ENCODE results near the gene NRG2. TPM values are rescaled to one million over a fixed set of nuclear protein-coding genes. Genes with fewer than 3 reads are reported as not detected.
A peak's percentile ranks its signal among the peaks of the same experiment; 100 is the strongest.

Gene NRG2
- total RNA-seq, 3 donors from 2014 or later (not counting 1 experiment from before 2014, with no cell fraction given): 0.21 to 0.50 (median 0.40) TPM

DNA sequence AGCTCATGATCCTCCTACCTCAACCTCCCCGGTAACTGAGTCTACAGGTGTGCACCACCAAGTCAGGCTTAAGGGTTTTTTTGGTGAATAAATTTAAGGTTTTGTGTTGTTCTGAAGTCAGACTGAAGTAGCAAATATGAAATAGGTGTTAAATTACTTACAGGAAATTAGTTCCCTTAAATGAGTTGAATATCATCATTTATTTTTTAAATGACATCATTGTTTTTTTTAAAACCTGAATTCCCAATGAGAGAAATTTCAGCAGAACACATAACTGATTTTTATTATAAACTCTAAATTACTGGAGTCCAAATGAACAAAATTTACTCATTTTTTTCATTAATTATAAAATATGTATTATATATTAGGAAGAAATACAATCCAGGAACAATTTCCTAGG lies 33.0 kb upstream of the NRG2 start:
- Mint-ChIP-seq H3K4me3 (no peak overlapping the region), H3K4me1 (no peaks in the 10 kb centered on the region), H3K36me3 (no peaks in the 10 kb centered on the region), H3K27ac (no peak overlapping the region), H3K27me3 (ENCODE audit: low read depth in 2 of 2) (peaks cover 16 to 35% of the 10 kb centered on the region in 2 donors), H3K9me3 (no peaks in the 10 kb centered on the region)
- no peak for DNase-seq
- intact Hi-C loops (cut with micrococcal nuclease): no loop called here
- Histone ChIP-seq H3K4me1 (ENCODE audit: control insufficient read depth, insufficient read depth, low read length) (no peaks in the 10 kb centered on the region), H3K36me3 (ENCODE audit: control insufficient read depth, insufficient read depth, low read length) (no peaks in the 10 kb centered on the region), H3K9me3 (ENCODE audit: control insufficient read depth, insufficient read depth, low read length) (no peaks in the 10 kb centered on the region), H3K27ac (ENCODE audit: low read length) (no peak overlapping the region), H3K27me3 (ENCODE audit: control insufficient read depth, insufficient read depth, low read length) (peaks cover 9% of the 10 kb centered on the region), H3K4me3 (ENCODE audit: low read length) (no peak overlapping the region)
- no peak for ATAC-seq
- WGBS (ENCODE audit: insufficient coverage): no CpG with 5 or more reads among the region's 1 CpG
- TF ChIP-seq CTCF (IDR thresholded peaks at IDR 0.05): no peak

DNA sequence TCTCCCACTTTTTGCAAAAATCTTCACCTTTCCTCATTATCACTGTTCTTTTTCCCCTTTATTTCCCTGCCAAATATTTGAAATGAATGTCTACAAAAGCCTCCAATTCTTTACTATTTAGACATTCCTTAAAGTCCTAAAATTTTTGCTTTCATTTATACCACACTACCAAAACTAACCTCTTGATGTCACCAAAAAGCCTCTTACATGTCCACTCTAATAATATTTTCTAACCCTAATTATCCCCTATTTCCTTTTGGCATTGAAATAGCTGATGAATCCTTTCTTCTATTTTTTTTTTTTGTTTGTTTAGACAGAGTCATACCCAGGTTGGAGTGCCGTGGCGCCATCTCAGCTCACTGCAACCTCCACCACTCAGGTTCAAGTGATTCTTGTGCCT lies 32.3 kb upstream of the NRG2 start:
- Mint-ChIP-seq H3K9me3 (no peaks in the 10 kb centered on the region), H3K36me3 (no peaks in the 10 kb centered on the region), H3K4me1 (no peaks in the 10 kb centered on the region), H3K27me3 (ENCODE audit: low read depth in 2 of 2) (peaks cover 16 to 29% of the 10 kb centered on the region in 2 donors), H3K27ac (no peak overlapping the region), H3K4me3 (no peak overlapping the region)
- intact Hi-C loops (cut with micrococcal nuclease): no loop called here
- no peak overlapping the region for H3K27ac ChIP-seq (ENCODE audit: low read length)
- ATAC-seq (no peak), DNase-seq (no peak)
- no peaks in the 10 kb centered on the region for H3K36me3 ChIP-seq (ENCODE audit: control insufficient read depth, insufficient read depth, low read length)
- no peaks in the 10 kb centered on the region for H3K9me3 ChIP-seq (ENCODE audit: control insufficient read depth, insufficient read depth, low read length)
- 93% methylated on average over 2 of the region's 2 CpGs for WGBS (ENCODE audit: insufficient coverage)
- no peak overlapping the region for H3K4me3 ChIP-seq (ENCODE audit: low read length)
- no peaks in the 10 kb centered on the region for H3K4me1 ChIP-seq (ENCODE audit: control insufficient read depth, insufficient read depth, low read length)
- peaks cover 7% of the 10 kb centered on the region for H3K27me3 ChIP-seq (ENCODE audit: control insufficient read depth, insufficient read depth, low read length)
- TF ChIP-seq CTCF (IDR thresholded peaks at IDR 0.05): no peak

GRCh38 chr5:140073296-140073695 lies 30.2 kb upstream of the NRG2 start:
- H3K4me1 ChIP-seq (ENCODE audit: control insufficient read depth, insufficient read depth, low read length): no peaks in the 10 kb centered on the region
- Mint-ChIP-seq H3K36me3 (no peaks in the 10 kb centered on the region), H3K4me1 (no peaks in the 10 kb centered on the region), H3K27me3 (ENCODE audit: low read depth in 2 of 2) (peaks cover 16 to 42% of the 10 kb centered on the region in 2 donors), H3K9me3 (no peaks in the 10 kb centered on the region), H3K4me3 (no peak overlapping the region), H3K27ac (no peak overlapping the region)
- intact Hi-C loops (cut with micrococcal nuclease): loop anchor here (1.0 kb wide), 2 partner anchors 71 to 84 kb away; no protein-coding TSS in a partner anchor
- TF ChIP-seq CTCF (IDR thresholded peaks at IDR 0.05): peak; percentile 93
- H3K9me3 ChIP-seq (ENCODE audit: control insufficient read depth, insufficient read depth, low read length): no peaks in the 10 kb centered on the region
- ATAC-seq (no peak), DNase-seq (peak in 1 of 2 donors; percentile 70)
- no peaks in the 10 kb centered on the region for H3K36me3 ChIP-seq (ENCODE audit: control insufficient read depth, insufficient read depth, low read length)
- H3K4me3 ChIP-seq (ENCODE audit: low read length): no peak overlapping the region
- WGBS (ENCODE audit: insufficient coverage): no CpG with 5 or more reads among the region's 4 CpGs
- peaks cover 7% of the 10 kb centered on the region for H3K27me3 ChIP-seq (ENCODE audit: control insufficient read depth, insufficient read depth, low read length)
- no peak overlapping the region for H3K27ac ChIP-seq (ENCODE audit: low read length)

DNA sequence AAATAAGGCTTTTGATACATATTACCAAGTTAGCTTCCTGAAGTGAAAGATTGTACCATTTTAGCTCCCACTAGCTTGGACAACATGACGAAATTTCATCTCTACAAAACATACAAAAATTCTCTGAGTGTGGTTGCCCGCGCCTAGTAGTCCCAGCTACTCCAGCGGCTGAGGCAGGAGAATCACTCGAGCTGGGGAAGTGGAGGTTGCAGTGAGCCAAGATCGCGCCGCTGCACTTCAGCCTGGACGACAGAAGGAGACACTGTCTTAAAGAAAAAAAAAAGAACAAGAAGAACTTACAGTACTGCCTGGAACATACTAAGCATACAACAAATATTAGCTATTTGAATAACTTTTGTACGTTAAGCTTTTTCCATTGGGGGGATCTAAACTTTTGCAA lies 29.7 kb upstream of the NRG2 start:
- H3K4me3 ChIP-seq (ENCODE audit: low read length): no peak overlapping the region
- H3K4me1 Mint-ChIP-seq: no peaks in the 10 kb centered on the region
- 53% methylated on average over 9 of the region's 10 CpGs for WGBS (ENCODE audit: insufficient coverage)
- DNase-seq (peak in 1 of 2 donors; percentile 5), ATAC-seq (no peak)
- no peaks in the 10 kb centered on the region for H3K9me3 Mint-ChIP-seq
- TF ChIP-seq CTCF (IDR thresholded peaks at IDR 0.05): no peak
- no peaks in the 10 kb centered on the region for H3K36me3 Mint-ChIP-seq
- H3K9me3 ChIP-seq (ENCODE audit: control insufficient read depth, insufficient read depth, low read length): no peaks in the 10 kb centered on the region
- peaks cover 18 to 46% of the 10 kb centered on the region in 2 donors for H3K27me3 Mint-ChIP-seq (ENCODE audit: low read depth in 2 of 2)
- no peak overlapping the region for H3K27ac ChIP-seq (ENCODE audit: low read length)
- H3K27me3 ChIP-seq (ENCODE audit: control insufficient read depth, insufficient read depth, low read length): peaks cover 9% of the 10 kb centered on the region
- H3K36me3 ChIP-seq (ENCODE audit: control insufficient read depth, insufficient read depth, low read length): no peaks in the 10 kb centered on the region
- no peaks in the 10 kb centered on the region for H3K4me1 ChIP-seq (ENCODE audit: control insufficient read depth, insufficient read depth, low read length)
- H3K27ac Mint-ChIP-seq: no peak overlapping the region
- intact Hi-C loops (cut with micrococcal nuclease): loop anchor here (1.0 kb wide), 2 partner anchors 71 to 84 kb away; no protein-coding TSS in a partner anchor
- no peak overlapping the region for H3K4me3 Mint-ChIP-seq
